HG03469 (cell line): Measurements from ENCODE around the gene TXNRD2.

Experiments used
- ATAC-seq: cut with Tn5 transposase; IDR thresholded peaks from one replicate; pipeline ENCODE4 v1.9.1; 2021; ENCODE audit warnings: mild to moderate bottlenecking, moderate library complexity, moderate number of reproducible peaks; ENCODE audit not compliant: unreplicated experiment

The TXNRD2 gene

GRCh38 chr22:19828035-19828401, 113.6 kb downstream of the TXNRD2 start:
- ATAC-seq, result no peak

- no peak for ATAC-seq
Measured at GRCh38 chr22:19827341-19828034, 114.1 kb downstream of the TXNRD2 start.

GRCh38 chr22:19826619-19826950, 115.0 kb downstream of the TXNRD2 start:
- no peak for ATAC-seq

DNA sequence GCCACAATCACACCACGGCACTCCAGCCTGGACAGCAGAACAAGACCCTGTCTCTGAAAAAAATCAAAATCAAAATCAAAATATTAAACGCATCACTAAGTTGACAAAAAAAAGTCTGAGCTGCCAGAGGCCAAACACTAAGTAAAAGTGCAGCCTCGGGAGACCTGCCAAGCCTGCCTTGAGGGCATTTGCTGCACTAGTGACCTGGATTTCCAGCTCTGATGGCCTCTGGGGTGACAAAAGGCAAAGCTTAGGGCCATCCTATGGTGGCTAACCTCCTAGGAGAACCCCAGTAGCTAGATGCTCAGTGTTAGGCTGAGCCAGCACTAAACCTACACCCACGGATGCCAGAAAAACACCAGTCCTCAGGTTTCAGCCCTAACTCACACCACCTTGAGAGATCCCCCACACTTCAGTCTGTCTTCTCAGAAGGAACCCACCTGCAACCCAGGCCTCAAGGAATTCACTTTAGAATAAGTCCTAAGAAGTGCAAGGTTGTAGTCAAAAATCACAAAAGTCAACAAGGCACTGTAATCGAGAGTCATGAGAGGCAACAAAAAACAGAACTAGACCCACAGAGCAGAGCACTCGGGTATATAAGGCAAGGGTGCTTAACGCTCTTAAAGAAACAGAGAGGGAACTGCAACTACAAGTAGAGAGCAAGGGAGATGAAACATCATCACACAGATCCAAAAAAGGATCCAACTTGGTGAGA, 115.6 kb downstream of the TXNRD2 start:
- no peak for ATAC-seq
